Smooth muscle cell of the brain vasculature (primary cell): Measurements from ENCODE around the gene TBC1D23.
"Not testable (repeated sequence)": the region's sequence is repeated elsewhere in the genome, so short reads cannot be mapped to it uniquely, and the experiment has no call there.

Experiments used
- DNase-seq: peaks from one replicate; pipeline ENCODE4 v3.0.0-alpha.2; 2012; ENCODE audit warnings: low read depth, low spot score

Gene TBC1D23

GRCh38 chr3:100351770-100352169 is 91.0 kb downstream of the TBC1D23 start:
- DNase-seq = not testable (repeated sequence)

DNA sequence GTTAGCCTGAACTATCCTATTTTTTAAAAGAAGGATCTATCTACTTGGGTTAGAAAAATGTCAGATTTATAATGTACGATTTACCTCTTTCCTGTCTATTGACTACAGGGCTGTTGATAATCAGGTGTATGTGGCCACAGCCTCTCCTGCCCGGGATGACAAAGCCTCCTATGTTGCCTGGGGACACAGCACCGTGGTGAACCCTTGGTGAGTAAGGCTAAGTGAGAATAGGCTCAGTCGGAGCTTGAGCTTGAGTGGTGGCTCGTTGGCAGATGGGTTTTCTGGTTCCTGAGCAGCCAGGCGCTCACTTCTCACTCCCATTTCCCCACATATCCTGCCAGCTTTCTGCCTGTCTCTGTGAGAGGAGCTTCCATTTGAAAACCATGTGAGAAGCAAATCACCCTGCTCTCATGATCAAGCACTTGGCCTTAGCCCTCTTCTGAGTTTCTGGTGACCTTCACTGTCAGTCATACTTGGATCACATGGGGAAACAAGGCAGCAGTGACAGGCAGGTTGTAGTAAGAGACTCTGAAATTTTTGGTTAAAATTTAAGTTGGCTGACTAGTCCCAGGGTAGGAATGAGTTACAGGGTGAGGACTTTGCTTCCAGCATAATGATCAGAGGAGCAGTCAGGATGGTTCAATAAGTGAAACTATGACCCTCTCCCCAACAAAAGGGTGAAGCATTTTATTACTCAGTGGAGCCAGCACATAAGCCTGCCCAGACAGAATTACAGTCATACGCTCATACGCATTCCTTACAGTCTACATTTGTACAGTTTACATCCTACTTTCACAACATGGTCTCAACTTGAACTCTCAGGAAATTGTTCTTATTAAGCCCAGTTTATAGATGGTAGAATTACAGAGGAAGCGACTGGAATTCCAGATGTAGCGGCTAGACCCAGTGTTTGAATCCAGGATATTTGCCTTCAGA is 91.8 kb downstream of the TBC1D23 start:
- no peak for DNase-seq

DNA sequence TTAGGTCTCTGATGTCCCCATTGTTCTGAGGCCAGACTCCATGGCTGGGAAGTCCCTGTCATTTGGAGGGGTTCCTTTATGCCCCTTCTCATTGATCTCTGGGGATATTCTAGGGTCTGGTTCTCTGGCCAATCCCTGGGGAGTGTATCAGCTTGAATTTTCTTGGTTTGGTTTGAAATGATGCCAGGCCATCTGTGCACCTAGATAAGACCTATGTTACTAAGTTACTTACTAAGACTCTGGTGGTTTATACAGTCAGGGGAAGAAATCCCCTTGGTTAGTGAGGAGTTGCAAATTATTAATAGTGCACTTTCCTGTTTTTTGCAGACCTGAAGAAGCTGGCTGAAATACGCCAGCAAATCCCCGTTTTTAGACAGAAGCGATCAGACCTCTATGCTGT is 94.1 kb downstream of the TBC1D23 start:
- no peak for DNase-seq

DNA sequence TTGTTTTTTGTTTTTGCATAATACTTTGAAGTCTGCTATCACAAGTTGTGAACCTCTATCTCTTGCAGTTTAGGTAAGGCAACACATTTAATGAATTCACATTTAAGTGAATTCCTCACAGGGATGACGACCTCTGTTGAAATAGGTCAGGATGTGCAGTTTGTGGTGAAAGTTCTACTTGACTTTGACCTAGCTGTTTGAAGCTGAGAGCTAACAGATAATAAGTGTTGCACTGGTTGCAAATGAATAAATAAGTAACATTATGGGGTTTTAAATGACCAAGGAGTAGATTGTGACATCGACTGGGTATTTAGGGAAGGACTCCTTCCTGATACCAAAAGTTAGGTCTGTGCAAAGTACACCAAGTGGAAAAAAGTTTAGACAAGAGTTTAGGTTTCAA is 97.6 kb downstream of the TBC1D23 start:
- no peak for DNase-seq

DNA sequence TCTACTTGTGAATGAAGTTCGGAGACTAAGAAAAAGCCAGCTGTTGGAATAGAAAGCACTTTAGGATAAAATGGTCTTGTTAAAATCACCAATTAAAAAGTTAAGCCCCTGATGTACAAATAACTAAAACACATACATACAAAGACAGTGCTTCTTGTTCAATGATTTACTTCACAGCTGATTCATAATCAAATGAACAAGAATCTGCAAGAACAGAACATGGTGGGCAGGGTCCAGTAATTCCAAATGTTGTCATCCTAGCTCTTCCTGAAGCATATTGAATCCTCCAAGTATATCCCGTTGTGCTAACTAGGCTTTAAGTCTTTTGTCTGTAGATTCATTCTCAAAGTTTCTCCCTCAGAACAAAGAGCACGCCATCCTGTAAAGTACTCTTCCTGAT is 98.2 kb downstream of the TBC1D23 start:
- no peak for DNase-seq

- no peak for DNase-seq
These were observed 100.1 kb downstream of the TBC1D23 start for GRCh38 chr3:100360757-100361496.

- no peak for DNase-seq
These were observed 101.1 kb downstream of the TBC1D23 start for GRCh38 chr3:100361897-100362296.

GRCh38 chr3:100364421-100364820 is 103.6 kb downstream of the TBC1D23 start:
- no peak for DNase-seq

DNA sequence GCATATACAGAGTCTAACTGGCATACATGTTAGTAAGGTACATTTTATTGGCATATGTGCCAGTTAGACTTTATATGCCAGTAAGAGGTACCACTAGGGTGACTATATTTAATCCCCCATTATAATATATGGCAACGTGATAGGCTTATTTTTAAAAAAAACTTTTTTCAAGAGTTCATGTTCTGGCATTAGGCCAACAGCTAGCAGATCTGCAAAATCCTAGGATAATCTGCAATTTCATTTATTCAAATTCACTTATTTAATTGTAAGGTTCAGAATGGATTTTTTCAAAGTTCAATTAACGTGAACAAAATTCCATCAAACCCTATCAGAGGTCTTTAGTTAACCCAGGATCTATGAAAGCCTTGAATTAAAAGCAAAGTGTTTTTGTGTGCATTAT is 105.6 kb downstream of the TBC1D23 start:
- no peak for DNase-seq

GRCh38 chr3:100368441-100368840 is 107.6 kb downstream of the TBC1D23 start:
- no peak for DNase-seq

DNA sequence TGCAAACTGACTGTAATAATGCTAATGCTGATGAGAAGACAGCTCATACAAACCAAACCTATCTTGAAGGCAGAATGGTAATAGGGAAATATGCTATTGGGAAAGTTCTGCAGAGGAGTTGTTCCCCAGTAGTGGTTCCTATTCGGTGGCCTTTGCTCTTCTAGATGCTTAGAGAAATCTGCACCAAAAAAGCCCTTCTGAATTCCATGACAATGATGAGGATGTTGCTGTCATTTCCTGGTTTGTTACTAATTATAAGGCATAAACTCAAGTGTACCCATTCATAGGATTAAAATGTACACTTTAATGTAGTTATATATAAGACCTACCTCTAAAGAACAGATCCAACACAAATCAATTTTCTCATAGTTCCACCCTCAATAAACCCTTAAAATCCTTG is 110.0 kb downstream of the TBC1D23 start:
- no peak for DNase-seq

- DNase-seq = no peak
These were observed 113.7 kb downstream of the TBC1D23 start for GRCh38 chr3:100374521-100374920.
